ENCODE data around the gene BAG3. TPM values are rescaled to one million over a fixed set of nuclear protein-coding genes. Genes with fewer than 3 reads are reported as not detected.

Gene BAG3
- polyA plus RNA-seq, 1 donor from 2014 or later, result 0.61 TPM

DNA sequence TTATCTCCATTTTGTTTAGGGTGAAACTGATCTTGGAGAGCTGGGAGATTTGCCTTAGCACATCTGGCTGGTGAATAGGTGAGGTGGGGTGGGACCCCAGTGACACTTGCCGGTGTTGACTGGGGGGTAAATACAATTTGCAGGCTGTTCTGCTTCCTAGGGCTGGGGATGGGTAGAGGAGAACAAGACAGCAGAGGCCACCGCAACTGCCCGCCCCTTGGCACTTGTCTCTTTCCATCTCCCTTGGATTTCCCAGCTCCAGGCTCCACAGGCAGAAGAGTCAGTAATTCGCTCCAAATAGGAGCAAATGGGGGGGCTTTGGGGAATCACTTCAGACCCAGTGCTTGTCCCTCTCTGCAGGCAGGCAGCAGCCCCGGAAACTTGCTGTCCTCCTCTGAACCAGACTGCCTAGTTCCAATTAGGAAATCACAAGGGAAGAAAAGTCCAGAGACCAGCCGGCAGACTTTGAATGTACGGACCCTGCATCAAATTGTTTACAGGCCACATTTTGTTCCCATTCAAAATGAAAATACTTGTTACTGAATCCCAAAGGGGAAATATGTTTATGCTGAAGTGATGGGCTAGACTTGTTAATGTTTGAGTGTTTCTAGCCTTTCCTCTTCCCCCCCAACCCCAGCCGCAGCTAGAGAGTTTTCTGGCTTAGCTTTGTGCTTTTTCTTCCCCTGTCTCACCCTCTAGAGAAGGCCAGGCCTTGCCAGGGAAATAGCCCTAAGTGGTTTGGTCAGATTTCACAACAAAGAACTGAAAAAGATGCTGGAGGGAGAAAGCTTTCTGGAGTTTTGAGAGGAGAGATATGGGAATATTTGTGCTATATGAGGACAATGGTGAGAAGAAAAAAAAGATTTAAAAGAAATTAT is 64.7 kb downstream of the BAG3 start:
- no peak overlapping the region for H3K27ac ChIP-seq (ENCODE audit: low read length)
- no peaks in the 10 kb centered on the region for H3K9me3 ChIP-seq (ENCODE audit: low read length)
- no peaks in the 10 kb centered on the region for H3K9me2 ChIP-seq (ENCODE audit: insufficient read depth, low read length)
- no peaks in the 10 kb centered on the region for H3K79me2 ChIP-seq (replicated peaks; ENCODE audit: insufficient read depth, low read length)
- no peak overlapping the region for H2AFZ ChIP-seq (ENCODE audit: low read depth, low read length)
- no peaks in the 10 kb centered on the region for H3K27me3 ChIP-seq (ENCODE audit: insufficient read depth, low read depth, low read length)
- H3K4me2 ChIP-seq (ENCODE audit: low read length), result no peak overlapping the region
- no peaks in the 10 kb centered on the region for H3F3A ChIP-seq (ENCODE audit: insufficient read depth, low read length, poor library complexity, severe bottlenecking)
- H3K9ac ChIP-seq (ENCODE audit: low read length), result no peak overlapping the region
- H3K36me3 ChIP-seq (ENCODE audit: insufficient read depth, low read length), result no peaks in the 10 kb centered on the region
- no peaks in the 10 kb centered on the region for H4K20me1 ChIP-seq (ENCODE audit: insufficient read depth)
- H3K4me3 ChIP-seq (ENCODE audit: low read length), result no peak overlapping the region
- TF ChIP-seq RAD21 (conservative IDR thresholded peaks at IDR 0.05) (no peak), EZH2 (IDR thresholded peaks at IDR 0.05; ENCODE audit: borderline replicate concordance, insufficient read depth, low read length, poor library complexity, severe bottlenecking) (no peak), SMC3 (conservative IDR thresholded peaks at IDR 0.05; ENCODE audit: poor library complexity) (no peak), MXI1 (conservative IDR thresholded peaks at IDR 0.05; ENCODE audit: poor library complexity, severe bottlenecking) (no peak), TAF1 (IDR thresholded peaks at IDR 0.05; ENCODE audit: low read depth) (no peak), POLR2AphosphoS5 (IDR thresholded peaks at IDR 0.05) (no peak), EP300 (conservative IDR thresholded peaks at IDR 0.05; ENCODE audit: poor library complexity, severe bottlenecking) (no peak)
- TF ChIP-seq, protein P1, sequence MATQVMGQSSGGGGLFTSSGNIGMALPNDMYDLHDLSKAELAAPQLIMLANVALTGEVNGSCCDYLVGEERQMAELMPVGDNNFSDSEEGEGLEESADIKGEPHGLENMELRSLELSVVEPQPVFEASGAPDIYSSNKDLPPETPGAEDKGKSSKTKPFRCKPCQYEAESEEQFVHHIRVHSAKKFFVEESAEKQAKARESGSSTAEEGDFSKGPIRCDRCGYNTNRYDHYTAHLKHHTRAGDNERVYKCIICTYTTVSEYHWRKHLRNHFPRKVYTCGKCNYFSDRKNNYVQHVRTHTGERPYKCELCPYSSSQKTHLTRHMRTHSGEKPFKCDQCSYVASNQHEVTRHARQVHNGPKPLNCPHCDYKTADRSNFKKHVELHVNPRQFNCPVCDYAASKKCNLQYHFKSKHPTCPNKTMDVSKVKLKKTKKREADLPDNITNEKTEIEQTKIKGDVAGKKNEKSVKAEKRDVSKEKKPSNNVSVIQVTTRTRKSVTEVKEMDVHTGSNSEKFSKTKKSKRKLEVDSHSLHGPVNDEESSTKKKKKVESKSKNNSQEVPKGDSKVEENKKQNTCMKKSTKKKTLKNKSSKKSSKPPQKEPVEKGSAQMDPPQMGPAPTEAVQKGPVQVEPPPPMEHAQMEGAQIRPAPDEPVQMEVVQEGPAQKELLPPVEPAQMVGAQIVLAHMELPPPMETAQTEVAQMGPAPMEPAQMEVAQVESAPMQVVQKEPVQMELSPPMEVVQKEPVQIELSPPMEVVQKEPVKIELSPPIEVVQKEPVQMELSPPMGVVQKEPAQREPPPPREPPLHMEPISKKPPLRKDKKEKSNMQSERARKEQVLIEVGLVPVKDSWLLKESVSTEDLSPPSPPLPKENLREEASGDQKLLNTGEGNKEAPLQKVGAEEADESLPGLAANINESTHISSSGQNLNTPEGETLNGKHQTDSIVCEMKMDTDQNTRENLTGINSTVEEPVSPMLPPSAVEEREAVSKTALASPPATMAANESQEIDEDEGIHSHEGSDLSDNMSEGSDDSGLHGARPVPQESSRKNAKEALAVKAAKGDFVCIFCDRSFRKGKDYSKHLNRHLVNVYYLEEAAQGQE (IDR thresholded peaks at IDR 0.05; ENCODE audit: borderline replicate concordance), result no peak
- TF ChIP-seq, protein P2, sequence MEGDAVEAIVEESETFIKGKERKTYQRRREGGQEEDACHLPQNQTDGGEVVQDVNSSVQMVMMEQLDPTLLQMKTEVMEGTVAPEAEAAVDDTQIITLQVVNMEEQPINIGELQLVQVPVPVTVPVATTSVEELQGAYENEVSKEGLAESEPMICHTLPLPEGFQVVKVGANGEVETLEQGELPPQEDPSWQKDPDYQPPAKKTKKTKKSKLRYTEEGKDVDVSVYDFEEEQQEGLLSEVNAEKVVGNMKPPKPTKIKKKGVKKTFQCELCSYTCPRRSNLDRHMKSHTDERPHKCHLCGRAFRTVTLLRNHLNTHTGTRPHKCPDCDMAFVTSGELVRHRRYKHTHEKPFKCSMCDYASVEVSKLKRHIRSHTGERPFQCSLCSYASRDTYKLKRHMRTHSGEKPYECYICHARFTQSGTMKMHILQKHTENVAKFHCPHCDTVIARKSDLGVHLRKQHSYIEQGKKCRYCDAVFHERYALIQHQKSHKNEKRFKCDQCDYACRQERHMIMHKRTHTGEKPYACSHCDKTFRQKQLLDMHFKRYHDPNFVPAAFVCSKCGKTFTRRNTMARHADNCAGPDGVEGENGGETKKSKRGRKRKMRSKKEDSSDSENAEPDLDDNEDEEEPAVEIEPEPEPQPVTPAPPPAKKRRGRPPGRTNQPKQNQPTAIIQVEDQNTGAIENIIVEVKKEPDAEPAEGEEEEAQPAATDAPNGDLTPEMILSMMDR (IDR thresholded peaks at IDR 0.05; ENCODE audit: poor library complexity, severe bottlenecking), result no peak

DNA sequence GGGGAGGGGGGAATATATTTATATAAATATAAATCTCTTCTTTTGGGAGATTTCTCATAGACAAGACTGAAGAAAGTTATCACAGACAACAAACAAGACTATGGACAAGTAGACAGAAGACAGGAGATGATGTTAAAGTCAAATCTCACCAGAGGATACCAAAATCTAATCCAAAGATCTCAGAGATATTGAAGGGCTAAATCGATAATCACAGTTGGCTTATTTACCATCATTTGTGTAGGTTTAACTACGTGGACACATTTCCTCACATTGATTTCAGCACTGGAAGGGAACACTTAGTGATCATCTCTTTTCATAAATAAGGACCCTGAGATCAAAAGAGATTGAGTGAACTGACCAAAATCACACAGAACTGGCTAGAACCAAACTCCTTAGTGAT is 72.0 kb downstream of the BAG3 start:
- Histone ChIP-seq H4K20me1 (ENCODE audit: insufficient read depth) (no peaks in the 10 kb centered on the region), H3K9me3 (ENCODE audit: low read length) (no peaks in the 10 kb centered on the region), H2AFZ (ENCODE audit: low read depth, low read length) (no peak overlapping the region), H3K36me3 (ENCODE audit: insufficient read depth, low read length) (no peaks in the 10 kb centered on the region), H3K79me2 (replicated peaks; ENCODE audit: insufficient read depth, low read length) (peaks cover 18% of the 10 kb centered on the region), H3F3A (ENCODE audit: insufficient read depth, low read length, poor library complexity, severe bottlenecking) (no peaks in the 10 kb centered on the region), H3K27me3 (ENCODE audit: insufficient read depth, low read depth, low read length) (no peaks in the 10 kb centered on the region), H3K9me2 (ENCODE audit: insufficient read depth, low read length) (no peaks in the 10 kb centered on the region), H3K9ac (ENCODE audit: low read length) (no peak overlapping the region), H3K4me2 (ENCODE audit: low read length) (no peak overlapping the region), H3K4me3 (ENCODE audit: low read length) (peak overlapping the region; percentile 38), H3K27ac (ENCODE audit: low read length) (no peak overlapping the region)
- no peak for TF ChIP-seq TAF1 (IDR thresholded peaks at IDR 0.05; ENCODE audit: low read depth)
- TF ChIP-seq MXI1 (conservative IDR thresholded peaks at IDR 0.05; ENCODE audit: poor library complexity, severe bottlenecking), result no peak
- TF ChIP-seq, protein P1 (IDR thresholded peaks at IDR 0.05; ENCODE audit: borderline replicate concordance), result no peak
- no peak for TF ChIP-seq EZH2 (IDR thresholded peaks at IDR 0.05; ENCODE audit: borderline replicate concordance, insufficient read depth, low read length, poor library complexity, severe bottlenecking)
- no peak for TF ChIP-seq EP300 (conservative IDR thresholded peaks at IDR 0.05; ENCODE audit: poor library complexity, severe bottlenecking)
- TF ChIP-seq, protein P2 (IDR thresholded peaks at IDR 0.05; ENCODE audit: poor library complexity, severe bottlenecking), result no peak
- TF ChIP-seq POLR2AphosphoS5 (IDR thresholded peaks at IDR 0.05), result no peak
- TF ChIP-seq SMC3 (conservative IDR thresholded peaks at IDR 0.05; ENCODE audit: poor library complexity), result no peak

Measured in neural cell (in vitro differentiated cells).